ENCODE data around the gene ZNF490. TPM values are rescaled to one million over a fixed set of nuclear protein-coding genes. Genes with fewer than 3 reads are reported as not detected.

The ZNF490 gene
- polyA plus RNA-seq (2011; rRNA removed): 2.4 and 2.5 TPM in 2 replicates
- polyA plus RNA-seq (2012; cell fraction: cytosol; rRNA removed): 0.54 TPM in 2 replicates
- 0.37 and 0.43 TPM in 2 replicates for polyA plus RNA-seq (2012; cell fraction: nucleus; rRNA removed)
- 0.57 to 0.85 TPM (median 0.79 TPM) in 3 replicates for polyA plus RNA-seq (2017; fragmentation: RNase III; extraction: RNeasy Plus Mini Kit Qiagen cat#74134 plus additional on column Dnase treatment)
- 5.7 and 10.2 TPM in 2 replicates for polyA minus RNA-seq (2011; rRNA and poly(A)+ RNA removed)

DNA sequence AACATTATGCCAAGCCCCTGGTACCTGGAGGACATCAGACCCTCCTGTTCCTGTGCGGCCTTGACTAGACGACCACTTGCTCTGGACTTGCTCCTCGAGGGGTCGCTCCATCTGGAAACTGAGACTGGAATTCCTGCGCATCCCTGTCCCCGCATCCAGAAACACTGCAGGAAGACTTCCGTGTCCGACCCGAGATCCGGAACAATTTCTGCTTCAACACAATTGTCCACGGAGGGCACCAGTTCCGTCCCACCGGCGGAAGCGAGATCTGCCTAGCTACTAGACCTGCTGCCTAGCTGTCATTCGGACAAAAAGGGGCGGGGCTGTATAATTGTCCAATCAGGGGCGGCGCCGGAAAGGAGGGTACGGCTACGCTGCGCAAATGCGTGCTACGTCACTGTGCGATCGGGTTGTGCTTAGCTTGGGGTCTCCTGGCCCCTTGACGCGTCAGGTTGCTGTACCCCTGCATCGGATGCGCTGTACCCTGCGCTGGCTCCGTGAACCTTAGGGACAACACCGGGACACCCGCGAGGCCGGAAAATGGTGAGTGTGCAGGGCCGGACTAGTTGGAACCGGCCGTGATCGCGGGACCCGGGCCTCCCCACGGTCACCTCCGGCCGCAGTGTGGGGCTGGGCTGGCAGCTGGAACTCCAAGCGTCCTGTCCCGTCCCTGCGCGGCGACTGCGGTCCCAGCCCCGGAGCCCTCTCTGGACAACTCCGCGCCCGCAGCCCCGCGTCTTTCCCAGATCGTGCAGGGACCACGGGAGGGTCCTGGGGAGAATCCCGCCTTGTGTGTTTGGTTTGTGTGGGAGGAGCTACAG is at the start of gene ZNF490, which contains the start of gene ZNF791:
ZNF490 (minus strand) TSS at position 274 of the 821 bp plus-strand sequence; CDS start at position 141, 133 bp downstream.
ZNF791 (plus strand) TSS at position 381 of the 821 bp plus-strand sequence; CDS start at position 541, 160 bp downstream.
- Histone ChIP-seq H3K4me3 (peak within 1 kb of the TSS; percentile 99), H3K27ac (peak within 1 kb of the TSS; percentile 82 to 93), H3K4me2 (peak within 1 kb of the TSS; percentile 86), H3K9me3 (peaks cover 37% of the 10 kb centered on the region), H3K4me1 (no peaks in the 10 kb centered on the region)
- ChIA-PET POLR2A (interaction anchor here (0.5 to 1.5 kb wide), 9 partner anchors 12 to 951 kb away, joined by 3 to 9 read pairs (median 3); partner anchors contain the start of genes MAN2B1, ZNF443, ZNF564 and ZNF799), CTCF (no interaction called here)
- TF ChIP-seq, protein P1, sequence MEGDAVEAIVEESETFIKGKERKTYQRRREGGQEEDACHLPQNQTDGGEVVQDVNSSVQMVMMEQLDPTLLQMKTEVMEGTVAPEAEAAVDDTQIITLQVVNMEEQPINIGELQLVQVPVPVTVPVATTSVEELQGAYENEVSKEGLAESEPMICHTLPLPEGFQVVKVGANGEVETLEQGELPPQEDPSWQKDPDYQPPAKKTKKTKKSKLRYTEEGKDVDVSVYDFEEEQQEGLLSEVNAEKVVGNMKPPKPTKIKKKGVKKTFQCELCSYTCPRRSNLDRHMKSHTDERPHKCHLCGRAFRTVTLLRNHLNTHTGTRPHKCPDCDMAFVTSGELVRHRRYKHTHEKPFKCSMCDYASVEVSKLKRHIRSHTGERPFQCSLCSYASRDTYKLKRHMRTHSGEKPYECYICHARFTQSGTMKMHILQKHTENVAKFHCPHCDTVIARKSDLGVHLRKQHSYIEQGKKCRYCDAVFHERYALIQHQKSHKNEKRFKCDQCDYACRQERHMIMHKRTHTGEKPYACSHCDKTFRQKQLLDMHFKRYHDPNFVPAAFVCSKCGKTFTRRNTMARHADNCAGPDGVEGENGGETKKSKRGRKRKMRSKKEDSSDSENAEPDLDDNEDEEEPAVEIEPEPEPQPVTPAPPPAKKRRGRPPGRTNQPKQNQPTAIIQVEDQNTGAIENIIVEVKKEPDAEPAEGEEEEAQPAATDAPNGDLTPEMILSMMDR (IDR thresholded peaks at IDR 0.05): no peak
- TF ChIP-seq, protein P2, sequence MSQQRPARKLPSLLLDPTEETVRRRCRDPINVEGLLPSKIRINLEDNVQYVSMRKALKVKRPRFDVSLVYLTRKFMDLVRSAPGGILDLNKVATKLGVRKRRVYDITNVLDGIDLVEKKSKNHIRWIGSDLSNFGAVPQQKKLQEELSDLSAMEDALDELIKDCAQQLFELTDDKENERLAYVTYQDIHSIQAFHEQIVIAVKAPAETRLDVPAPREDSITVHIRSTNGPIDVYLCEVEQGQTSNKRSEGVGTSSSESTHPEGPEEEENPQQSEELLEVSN (IDR thresholded peaks at IDR 0.05; ENCODE audit: borderline replicate concordance, low read depth): peak; percentile 20; the same call in 1 of the 2 replicates
- no peak for TF ChIP-seq ESRRA (IDR thresholded peaks at IDR 0.05; ENCODE audit: borderline replicate concordance, low read length)
- TF ChIP-seq JUN (IDR thresholded peaks at IDR 0.05): peak in 1 of 2 experiments; percentile 51; a peak in 1 of 5 replicates
- TF ChIP-seq POLR2A (IDR thresholded peaks at IDR 0.05; ENCODE audit: low read length): peak; percentile 37
- no peak for TF ChIP-seq ZNF302 (CRISPR knock-in tag; IDR thresholded peaks at IDR 0.05)
- TF ChIP-seq, protein P3, sequence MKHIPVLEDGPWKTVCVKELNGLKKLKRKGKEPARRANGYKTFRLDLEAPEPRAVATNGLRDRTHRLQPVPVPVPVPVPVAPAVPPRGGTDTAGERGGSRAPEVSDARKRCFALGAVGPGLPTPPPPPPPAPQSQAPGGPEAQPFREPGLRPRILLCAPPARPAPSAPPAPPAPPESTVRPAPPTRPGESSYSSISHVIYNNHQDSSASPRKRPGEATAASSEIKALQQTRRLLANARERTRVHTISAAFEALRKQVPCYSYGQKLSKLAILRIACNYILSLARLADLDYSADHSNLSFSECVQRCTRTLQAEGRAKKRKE (CRISPR knock-in tag; IDR thresholded peaks at IDR 0.05; ENCODE audit: low read depth): no peak
- TF ChIP-seq, protein P4, sequence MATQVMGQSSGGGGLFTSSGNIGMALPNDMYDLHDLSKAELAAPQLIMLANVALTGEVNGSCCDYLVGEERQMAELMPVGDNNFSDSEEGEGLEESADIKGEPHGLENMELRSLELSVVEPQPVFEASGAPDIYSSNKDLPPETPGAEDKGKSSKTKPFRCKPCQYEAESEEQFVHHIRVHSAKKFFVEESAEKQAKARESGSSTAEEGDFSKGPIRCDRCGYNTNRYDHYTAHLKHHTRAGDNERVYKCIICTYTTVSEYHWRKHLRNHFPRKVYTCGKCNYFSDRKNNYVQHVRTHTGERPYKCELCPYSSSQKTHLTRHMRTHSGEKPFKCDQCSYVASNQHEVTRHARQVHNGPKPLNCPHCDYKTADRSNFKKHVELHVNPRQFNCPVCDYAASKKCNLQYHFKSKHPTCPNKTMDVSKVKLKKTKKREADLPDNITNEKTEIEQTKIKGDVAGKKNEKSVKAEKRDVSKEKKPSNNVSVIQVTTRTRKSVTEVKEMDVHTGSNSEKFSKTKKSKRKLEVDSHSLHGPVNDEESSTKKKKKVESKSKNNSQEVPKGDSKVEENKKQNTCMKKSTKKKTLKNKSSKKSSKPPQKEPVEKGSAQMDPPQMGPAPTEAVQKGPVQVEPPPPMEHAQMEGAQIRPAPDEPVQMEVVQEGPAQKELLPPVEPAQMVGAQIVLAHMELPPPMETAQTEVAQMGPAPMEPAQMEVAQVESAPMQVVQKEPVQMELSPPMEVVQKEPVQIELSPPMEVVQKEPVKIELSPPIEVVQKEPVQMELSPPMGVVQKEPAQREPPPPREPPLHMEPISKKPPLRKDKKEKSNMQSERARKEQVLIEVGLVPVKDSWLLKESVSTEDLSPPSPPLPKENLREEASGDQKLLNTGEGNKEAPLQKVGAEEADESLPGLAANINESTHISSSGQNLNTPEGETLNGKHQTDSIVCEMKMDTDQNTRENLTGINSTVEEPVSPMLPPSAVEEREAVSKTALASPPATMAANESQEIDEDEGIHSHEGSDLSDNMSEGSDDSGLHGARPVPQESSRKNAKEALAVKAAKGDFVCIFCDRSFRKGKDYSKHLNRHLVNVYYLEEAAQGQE (IDR thresholded peaks at IDR 0.05): no peak
- TF ChIP-seq, protein P5, sequence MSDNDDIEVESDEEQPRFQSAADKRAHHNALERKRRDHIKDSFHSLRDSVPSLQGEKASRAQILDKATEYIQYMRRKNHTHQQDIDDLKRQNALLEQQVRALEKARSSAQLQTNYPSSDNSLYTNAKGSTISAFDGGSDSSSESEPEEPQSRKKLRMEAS (IDR thresholded peaks at IDR 0.05): peak; percentile 54
- peak; percentile 91 for TF ChIP-seq RFX5 (IDR thresholded peaks at IDR 0.05)
- TF ChIP-seq, protein P6, sequence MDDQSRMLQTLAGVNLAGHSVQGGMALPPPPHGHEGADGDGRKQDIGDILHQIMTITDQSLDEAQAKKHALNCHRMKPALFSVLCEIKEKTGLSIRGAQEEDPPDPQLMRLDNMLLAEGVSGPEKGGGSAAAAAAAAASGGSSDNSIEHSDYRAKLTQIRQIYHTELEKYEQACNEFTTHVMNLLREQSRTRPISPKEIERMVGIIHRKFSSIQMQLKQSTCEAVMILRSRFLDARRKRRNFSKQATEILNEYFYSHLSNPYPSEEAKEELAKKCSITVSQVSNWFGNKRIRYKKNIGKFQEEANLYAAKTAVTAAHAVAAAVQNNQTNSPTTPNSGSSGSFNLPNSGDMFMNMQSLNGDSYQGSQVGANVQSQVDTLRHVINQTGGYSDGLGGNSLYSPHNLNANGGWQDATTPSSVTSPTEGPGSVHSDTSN (IDR thresholded peaks at IDR 0.05): peak; percentile 6; the same call in 1 of the 2 replicates
- TF ChIP-seq EHMT2 (IDR thresholded peaks at IDR 0.05; ENCODE audit: low read depth): no peak
- TF ChIP-seq MYC (IDR thresholded peaks at IDR 0.05; ENCODE audit: borderline replicate concordance, low read length): peak; percentile 52; the same call in 1 of the 2 replicates
- TF ChIP-seq PHF8 (IDR thresholded peaks at IDR 0.05; ENCODE audit: borderline replicate concordance, low read depth): peak; percentile 50
- DNase-seq (ENCODE audit: low read depth in 1 of 2, low spot score in 1 of 2) (peak; percentile 89 to 96), ATAC-seq (peak; percentile 99), FAIRE-seq (no peak)
- WGBS (ENCODE audit: missing lambda C conversion rate): 2% methylated on average over 28 of the region's 61 CpGs
